Measurements from ENCODE around the gene LIPI. TPM values are rescaled to one million over a fixed set of nuclear protein-coding genes. Genes with fewer than 3 reads are reported as not detected.

Gene LIPI
- total RNA-seq, 4 donors from 2014 or later: not detected

- TF ChIP-seq CTCF (IDR thresholded peaks at IDR 0.05) (no peak), POLR2A (IDR thresholded peaks at IDR 0.05; ENCODE audit: low read depth) (no peak), POLR2AphosphoS5 (IDR thresholded peaks at IDR 0.05) (no peak), EP300 (IDR thresholded peaks at IDR 0.05) (no peak)
- peaks cover 0 to 6% (median 0%) of the 10 kb centered on the region in 4 donors for H3K36me3 ChIP-seq
- no peak overlapping the region for H3K4me3 ChIP-seq
- WGBS: 93% methylated on average over 17 of the region's 17 CpGs
- no peaks in the 10 kb centered on the region for H3K4me1 ChIP-seq
- no peak for DNase-seq (ENCODE audit: extremely low spot score)
- H3K9me3 ChIP-seq: peaks cover 0 to 11% (median 5%) of the 10 kb centered on the region in 4 donors
- no peaks in the 10 kb centered on the region for H3K27me3 ChIP-seq
- H3K27ac ChIP-seq (replicated peaks in 1 of 4): no peak overlapping the region
- intact Hi-C loops (cut with DNase I): no loop called here
Measured at GRCh38 chr21:14074177-14074576, 136.6 kb downstream of the LIPI start.

GRCh38 chr21:14073615-14074014 lies 137.1 kb downstream of the LIPI start:
- Histone ChIP-seq H3K4me3 (no peak overlapping the region), H3K4me1 (no peaks in the 10 kb centered on the region), H3K27ac (replicated peaks in 1 of 4) (no peak overlapping the region), H3K36me3 (peaks cover 0 to 6% (median 0%) of the 10 kb centered on the region in 4 donors), H3K27me3 (no peaks in the 10 kb centered on the region), H3K9me3 (peaks cover 0 to 6% (median 3%) of the 10 kb centered on the region in 4 donors)
- TF ChIP-seq POLR2AphosphoS5 (IDR thresholded peaks at IDR 0.05) (no peak), EP300 (IDR thresholded peaks at IDR 0.05) (no peak), CTCF (IDR thresholded peaks at IDR 0.05) (no peak), POLR2A (IDR thresholded peaks at IDR 0.05; ENCODE audit: low read depth) (no peak)
- 96% methylated on average over 15 of the region's 16 CpGs for WGBS
- intact Hi-C loops (cut with DNase I): no loop called here
- no peak for DNase-seq (ENCODE audit: extremely low spot score)

- Histone ChIP-seq H3K36me3 (peaks cover 0 to 6% (median 0%) of the 10 kb centered on the region in 4 donors), H3K9me3 (no peaks in the 10 kb centered on the region), H3K27me3 (no peaks in the 10 kb centered on the region), H3K4me3 (no peak overlapping the region), H3K27ac (replicated peaks in 1 of 4) (no peak overlapping the region), H3K4me1 (no peaks in the 10 kb centered on the region)
- intact Hi-C loops (cut with DNase I): no loop called here
- WGBS: 95% methylated on average over 45 of the region's 46 CpGs
- no peak for DNase-seq (ENCODE audit: extremely low spot score)
- TF ChIP-seq CTCF (IDR thresholded peaks at IDR 0.05): no peak
- TF ChIP-seq EP300 (IDR thresholded peaks at IDR 0.05): no peak
- no peak for TF ChIP-seq POLR2A (IDR thresholded peaks at IDR 0.05; ENCODE audit: low read depth)
- TF ChIP-seq POLR2AphosphoS5 (IDR thresholded peaks at IDR 0.05): no peak
Measured at GRCh38 chr21:14072761-14073535, 137.8 kb downstream of the LIPI start.

GRCh38 chr21:14071902-14072734 lies 138.6 kb downstream of the LIPI start:
- Histone ChIP-seq H3K4me1 (no peaks in the 10 kb centered on the region), H3K27me3 (no peaks in the 10 kb centered on the region), H3K4me3 (no peak overlapping the region), H3K36me3 (peaks cover 0 to 6% (median 0%) of the 10 kb centered on the region in 4 donors), H3K27ac (replicated peaks in 1 of 4) (no peak overlapping the region), H3K9me3 (no peaks in the 10 kb centered on the region)
- WGBS: 96% methylated on average over 26 of the region's 44 CpGs
- TF ChIP-seq CTCF (IDR thresholded peaks at IDR 0.05) (no peak), POLR2A (IDR thresholded peaks at IDR 0.05; ENCODE audit: low read depth) (no peak), EP300 (IDR thresholded peaks at IDR 0.05) (no peak)
- intact Hi-C loops (cut with DNase I): no loop called here
- no peak for DNase-seq (ENCODE audit: extremely low spot score)

All from esophagus muscularis mucosa (tissue), 4 donors.